GM21717 (cell line): Measurements from ENCODE around the gene LRPAP1.
"Not testable (repeated sequence)": the region's sequence is repeated elsewhere in the genome, so short reads cannot be mapped to it uniquely, and the experiment has no call there.

Source experiments
- ATAC-seq: cut with Tn5 transposase; IDR thresholded peaks from one replicate; pipeline ENCODE4 v1.9.1; 2021; ENCODE audit warnings: mild to moderate bottlenecking, moderate library complexity; ENCODE audit not compliant: unreplicated experiment

LRPAP1 gene

DNA sequence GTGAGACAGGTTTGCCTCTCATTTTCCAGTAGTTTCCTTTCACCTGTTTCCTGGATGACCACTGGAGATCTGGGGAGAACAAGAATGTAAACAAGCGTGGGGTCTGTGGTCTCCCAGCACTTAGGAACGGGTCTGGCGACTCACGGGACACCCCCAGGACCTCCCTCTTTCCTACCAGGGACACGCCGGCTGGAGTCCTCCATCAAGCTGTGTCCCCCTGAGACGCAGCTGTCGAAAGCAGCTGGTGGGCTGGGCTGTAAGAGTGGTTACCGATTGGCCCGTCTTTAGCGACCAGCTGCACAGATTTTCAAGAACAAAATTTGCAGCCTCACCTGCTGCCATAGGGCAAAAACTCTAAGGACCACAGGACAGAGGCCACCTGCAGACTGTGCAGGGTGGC lies 11.9 kb downstream of the LRPAP1 start:
- no peak for ATAC-seq

DNA sequence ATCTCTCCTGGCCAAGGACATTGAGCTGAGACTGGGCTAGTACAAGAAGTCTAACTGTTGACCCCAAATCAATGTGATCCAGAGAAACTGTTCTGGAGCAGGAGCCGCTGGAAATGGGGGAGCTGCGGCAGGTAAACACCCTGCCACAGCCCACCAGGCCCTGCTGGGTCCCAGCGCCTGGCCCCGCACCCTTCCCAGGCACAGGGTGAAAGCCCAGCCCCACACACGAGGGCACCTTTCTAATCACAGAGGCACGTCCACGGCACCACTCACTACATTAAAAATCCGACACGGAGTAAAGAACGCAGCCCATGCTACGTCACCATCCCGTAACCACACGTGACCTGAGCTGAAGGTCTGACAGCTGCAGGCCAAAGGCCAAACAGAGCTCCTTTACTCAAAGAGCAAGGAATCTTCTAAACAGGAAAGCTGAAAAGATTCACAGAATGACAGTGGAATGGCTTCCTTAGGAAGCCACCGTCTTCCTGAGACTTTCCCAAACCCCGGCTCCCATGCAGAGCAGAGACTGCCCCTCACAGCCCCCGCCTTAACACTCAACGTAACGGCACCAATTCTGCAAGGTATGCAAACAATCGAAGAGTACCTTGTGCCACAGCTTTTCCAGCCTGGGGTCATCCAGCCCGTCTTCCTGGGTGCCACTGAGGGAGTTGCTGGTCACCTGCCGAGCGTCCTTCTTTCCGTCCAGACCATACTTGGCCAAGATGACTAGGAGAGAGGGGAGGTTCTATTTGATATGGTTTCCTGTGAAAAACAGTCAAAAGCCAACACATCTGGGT lies 12.6 kb downstream of the LRPAP1 start:
- ATAC-seq: no peak

DNA sequence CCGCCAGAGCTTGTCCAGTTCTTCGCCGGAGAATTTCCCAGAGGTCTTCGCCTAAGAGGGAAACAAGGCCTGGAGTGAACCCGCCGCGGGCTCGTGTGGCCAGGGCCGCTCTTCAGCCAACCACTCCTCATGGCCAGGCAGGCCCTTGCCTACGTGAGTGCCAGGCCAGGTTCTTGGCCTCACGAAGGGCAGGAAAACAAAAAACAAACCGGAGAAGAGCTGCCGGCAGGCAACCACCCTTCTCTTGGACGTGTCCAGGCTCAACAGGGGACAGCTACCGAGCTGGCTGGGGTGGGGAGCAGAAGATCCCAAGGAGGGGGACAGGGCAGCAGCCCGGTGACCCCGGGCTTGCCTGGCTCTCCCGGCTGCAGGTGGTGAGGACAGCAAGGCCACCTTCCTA lies 13.3 kb downstream of the LRPAP1 start:
- ATAC-seq: no peak

DNA sequence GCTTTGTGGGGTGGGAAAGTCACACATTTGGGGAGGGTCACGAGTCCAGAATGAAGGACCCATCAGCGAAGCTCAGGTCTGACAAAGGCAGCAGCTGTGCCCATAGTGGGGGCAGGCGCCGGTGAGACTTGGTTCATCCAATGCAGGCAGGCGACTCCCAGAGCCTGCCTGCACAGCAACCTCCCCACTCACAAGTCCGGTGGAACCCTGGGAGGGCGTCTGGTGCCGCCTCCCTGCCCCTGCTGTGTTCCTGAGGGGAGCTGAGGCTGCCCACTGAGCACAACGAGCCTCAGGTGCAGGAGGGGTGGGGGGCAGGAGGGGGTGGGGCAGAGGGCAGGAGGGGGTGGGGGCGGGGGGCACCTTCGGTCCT lies 13.7 kb downstream of the LRPAP1 start:
- no peak for ATAC-seq

DNA sequence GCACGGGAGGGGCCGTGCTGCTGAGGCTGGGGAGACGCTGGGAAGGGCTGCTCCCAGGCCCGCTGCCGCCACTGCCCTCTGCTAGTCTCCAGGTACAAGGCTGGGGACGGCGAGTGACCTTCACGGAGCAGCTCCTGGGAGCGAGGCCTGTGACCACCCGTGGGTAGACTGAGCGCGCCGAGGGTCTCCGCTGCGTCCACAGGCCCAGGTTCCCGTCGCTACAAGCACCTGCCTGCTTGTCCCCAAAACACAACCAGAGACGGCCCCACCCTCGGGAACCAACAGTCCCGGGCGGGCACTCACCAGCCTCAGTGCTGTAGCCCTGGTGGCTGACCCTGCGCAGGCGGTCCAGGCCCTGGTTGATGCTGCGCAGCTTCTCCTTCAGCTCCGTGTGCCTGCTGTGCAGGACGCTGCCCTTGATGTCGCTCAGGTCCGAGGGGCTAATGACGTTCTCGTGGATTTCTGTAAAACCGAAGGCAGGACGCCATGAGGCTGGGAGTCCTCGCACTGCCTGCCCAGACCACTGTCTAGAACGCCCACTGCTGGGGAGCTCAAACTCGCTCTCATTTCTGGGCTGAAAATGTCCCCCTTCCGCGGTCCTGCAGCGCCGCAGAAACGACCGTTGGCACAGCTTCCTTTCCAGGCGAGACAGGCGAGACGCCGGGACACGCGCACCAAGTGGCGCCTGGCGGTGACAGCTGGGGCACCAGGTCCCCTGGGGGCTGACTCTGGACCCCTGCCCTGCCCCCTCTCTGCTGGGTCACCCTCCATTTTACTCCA lies 14.3 kb downstream of the LRPAP1 start:
- ATAC-seq: no peak

DNA sequence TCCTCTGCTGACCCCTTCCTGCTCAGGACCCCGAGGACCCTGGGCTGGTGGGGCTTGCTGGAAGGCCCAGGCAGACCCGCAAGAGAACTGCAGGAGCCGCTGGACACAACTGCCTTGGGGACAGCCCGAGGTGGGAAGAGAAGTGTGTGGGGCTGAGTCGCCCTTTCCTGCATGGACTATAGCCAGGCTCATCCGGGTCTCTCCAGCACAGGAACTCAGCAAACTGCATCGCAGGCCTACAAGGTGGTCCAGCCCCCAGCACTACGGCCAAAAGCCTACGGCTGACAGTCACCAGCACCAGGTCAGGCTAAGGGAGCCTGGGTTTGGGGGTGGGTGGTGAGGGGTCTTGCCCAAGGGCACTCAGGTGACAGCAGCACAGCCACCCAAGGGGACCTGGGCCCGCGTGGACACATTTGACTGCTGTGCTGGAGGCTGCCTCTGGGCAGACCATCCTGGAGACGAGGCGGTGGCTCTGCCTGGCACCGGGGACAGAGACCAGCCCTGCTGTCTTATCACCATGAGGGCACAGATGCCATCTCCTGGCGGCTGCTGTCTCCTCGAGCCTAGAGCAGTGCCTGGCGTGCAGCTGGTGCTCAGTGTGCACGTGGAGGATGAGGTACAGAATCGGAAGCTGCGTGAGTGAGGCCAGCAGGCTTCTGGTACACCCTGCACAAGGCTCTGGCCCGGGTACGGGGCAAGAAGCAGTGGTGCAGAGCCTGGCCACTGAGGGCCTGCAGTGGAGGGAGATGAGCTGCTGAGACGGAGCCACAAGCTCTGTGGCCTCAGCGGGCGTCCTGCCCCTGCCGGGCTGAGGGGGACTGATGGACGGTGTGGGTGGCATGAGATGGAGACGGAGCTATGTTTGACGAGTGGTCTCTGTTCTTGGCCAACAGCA lies 15.1 kb downstream of the LRPAP1 start:
- no peak for ATAC-seq

DNA sequence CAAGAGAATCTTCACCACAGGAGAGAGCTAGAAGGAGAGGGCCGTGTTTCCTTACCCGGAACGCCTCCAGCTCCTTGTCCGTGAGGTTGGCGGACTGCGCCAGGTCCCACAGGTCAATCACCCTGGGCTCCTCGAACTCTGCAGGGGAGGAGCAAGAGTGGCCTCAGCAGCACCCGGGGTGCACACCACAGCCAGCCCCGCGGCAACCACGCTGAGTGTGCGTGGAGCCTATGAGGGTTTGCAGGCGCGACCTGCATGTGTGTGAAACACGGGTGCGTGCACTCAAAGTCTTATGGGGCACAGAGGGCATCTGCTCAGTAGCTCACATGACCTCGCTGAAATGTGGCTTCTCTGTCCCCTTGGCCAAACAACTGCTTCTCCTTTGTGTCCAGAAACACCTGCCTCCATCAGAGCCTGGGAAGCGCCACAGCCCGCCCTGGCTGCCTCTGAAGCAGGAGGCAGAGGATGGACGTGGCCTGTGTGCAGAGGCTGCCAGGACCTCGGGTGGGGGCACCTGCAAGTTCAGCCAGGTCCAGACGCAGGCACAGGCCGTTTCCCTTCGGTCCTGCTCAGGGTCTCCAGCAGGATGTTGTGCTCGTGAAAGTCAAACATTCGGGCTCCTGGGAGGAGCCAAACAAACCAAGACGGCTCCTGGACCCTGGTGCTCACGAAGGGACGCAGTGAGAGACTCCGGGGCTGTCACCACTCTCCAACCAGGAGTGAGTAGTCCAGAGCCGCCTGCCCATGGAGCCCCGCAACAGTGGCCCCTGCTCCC lies 16.0 kb downstream of the LRPAP1 start:
- ATAC-seq: no peak

DNA sequence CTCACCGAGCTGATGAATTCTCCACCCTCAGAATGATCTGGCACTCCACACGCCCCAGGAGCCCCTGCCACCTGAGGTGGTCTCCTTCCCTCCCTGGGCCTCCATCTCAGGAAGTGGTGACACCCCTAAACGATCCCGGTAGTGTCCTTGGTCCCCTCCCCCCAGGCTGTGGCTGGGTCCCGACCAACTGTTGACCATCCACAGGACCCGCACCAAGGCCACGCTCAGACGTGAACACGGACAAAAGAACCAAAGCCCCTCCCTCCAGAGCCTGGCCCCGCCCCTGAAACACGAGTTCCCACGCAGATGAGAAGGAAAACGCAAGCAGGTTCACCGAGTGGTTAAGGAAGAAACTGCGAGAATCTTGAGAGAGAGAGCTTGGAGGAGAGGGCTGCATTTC lies 16.6 kb downstream of the LRPAP1 start:
- no peak for ATAC-seq

DNA sequence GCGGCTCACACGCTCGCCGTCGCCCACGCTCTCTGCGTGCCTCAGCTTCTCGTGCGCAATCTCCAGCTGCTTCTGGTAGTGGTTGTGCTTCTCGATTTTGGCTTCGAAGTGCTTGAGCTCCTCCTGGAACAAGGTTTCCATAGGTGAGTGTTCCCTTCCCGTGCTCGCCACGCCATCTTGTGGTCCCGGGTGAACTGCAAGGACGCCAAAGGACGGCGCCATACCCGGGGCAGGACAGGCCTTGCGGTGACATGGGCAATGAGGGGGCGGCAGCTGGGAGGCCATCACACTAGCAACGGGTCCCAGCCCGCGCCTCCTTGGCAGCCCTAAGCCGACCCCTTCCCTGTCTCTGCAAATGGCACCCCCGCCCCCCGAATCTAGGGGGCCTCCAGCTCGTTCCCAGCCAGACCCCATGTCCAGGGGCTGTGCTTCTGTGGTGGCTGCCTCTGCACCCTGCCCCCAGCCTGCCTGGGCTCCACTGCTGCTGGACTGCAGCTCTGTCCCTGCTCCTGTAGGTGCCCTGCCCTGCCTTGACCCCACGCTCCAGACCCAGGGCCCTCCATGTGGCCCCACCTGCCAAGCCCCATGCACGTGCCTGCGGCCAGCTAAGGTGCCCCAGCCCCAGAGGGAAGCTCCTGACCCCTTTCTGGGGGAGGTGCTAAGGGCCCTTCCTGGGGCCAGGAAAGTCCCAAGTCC lies 17.3 kb downstream of the LRPAP1 start:
- ATAC-seq: no peak

DNA sequence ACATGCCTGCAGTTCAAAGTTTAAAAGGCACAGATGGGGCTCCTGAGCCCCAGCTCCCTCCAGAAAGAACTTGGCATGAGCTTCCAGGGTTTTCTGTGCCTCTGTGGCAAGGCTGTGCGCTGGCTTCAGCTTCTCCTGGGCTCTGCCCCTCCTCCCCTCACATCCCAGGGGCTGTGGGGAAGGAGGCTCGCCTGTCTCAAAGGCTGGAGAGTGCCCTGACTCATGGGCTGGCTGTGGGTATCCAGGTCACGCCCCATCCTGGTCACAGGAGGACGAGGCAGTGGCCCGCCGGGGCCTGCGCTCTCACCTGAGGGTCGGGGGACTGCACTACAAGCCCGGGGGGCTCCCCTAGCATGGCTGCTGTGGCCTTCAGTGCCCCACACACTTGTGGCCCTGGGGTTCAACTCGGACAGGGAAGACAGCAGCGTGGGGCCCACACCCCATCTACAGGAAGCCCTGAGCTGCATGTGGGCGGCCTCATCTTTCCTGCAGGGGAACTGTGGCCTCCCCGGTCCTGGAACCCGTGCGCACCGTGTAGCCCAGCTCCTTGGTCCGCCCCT lies 17.9 kb downstream of the LRPAP1 start:
- ATAC-seq: no peak

DNA sequence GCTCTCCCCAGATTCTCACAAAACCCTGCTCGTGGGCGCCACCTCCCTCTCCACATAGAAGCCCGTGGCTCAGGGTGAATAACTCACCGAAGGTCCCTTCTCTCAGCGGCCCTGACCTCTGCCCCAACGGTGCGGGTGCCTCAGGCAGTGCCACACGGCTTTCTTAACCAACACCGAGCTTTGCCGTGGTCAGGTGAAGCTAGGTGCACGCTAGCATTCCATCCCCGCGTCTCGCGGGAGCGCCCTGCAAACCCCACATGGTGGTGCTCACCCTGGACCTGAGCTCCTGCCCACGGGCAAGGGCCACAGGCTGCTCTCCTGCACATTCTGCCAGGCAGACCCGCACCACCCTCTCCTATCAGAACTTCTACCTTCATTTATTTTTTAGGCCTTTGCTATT lies 18.4 kb downstream of the LRPAP1 start:
- ATAC-seq: no peak

DNA sequence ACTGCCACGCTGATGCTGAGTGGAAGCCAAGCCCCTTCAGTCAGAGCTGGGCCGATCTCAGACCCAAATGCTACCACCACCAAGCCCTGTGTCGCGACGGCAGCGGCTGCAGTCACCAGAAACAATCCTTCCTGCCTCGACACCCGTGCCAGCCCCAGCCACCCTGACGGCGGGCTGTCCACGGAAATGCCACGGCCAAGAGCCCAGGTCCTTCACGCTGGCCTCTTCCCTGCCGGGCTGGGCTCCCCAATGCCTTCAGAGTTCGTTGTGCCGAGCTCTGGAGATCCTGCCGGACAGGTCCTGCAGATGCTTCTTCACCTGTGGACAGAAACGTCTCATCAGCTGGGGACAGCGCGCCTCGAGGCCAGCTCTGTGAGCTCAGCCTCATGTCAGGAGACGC lies 19.5 kb downstream of the LRPAP1 start:
- ATAC-seq: no peak

DNA sequence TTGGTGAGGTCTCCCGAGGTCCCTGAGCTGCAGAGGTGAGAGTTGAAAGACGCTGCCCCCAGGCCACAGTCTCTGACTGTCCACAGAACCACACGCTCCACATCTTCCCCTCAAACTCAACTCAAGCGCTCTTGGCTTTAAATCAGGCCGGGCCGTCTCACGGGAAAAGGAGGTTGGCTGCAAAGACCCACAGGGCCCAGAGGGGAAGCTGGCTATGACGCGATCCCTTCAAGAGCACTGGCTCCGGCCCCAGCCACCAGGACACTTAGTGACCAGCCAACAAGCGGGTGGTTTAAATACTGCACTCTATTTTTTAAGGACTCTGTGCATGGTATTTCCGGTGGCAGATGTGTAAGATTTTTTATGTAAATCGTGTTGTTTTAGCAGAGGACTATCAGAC lies 19.9 kb downstream of the LRPAP1 start:
- no peak for ATAC-seq

DNA sequence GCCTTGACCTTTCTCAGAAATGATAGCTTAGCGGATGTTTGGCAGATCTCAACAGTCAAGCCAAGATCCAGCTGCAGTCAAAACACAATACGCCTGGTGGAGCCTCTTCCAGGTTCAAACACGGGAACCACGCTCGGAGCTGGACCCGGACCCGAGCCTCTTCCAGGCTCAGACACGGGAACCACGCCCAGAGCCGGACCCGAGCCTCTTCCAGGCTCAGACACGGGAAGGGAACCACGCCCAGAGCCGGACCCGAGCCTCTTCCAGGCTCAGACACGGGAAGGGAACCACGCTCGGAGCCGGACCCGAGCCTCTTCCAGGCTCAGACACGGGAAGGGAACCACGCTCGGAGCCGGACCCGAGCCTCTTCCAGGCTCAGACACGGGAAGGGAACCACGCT lies 20.6 kb downstream of the LRPAP1 start:
- ATAC-seq: not testable (repeated sequence)

DNA sequence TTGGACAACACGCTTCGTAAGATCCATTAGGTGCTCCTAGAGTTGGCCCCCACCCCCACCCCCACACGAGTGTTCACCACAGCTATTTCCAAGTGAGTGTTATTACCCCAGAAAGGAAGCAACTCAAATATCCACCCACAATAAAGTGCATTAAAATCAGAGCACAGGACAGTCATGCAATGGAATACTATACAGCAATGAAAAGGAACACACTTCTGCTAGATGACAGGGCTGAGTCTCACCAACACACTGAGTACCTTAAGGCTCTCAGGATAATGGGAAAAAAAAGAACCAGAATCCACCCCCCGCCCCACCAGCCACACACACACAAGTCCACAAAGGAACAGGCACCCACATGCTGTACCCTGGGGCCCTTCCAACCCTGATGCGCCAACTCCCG lies 21.0 kb downstream of the LRPAP1 start:
- no peak for ATAC-seq

DNA sequence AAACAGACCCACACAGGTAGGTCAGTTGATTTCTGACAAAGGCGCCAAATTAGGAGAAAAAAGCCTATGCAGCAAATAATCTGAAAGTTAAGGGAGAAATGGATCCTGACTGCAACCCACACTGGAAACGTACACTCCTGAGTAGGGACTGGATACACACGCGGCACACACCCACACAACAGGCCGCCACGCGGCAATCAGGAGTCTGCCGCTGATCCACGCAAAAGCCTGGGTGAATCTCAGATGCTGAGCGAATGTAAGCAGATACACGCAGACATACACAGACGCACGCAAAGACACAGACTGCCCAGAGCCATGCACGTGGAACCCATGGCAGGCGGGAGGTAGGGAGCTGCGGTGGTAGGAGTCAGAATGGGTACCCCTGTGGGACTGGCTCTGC lies 21.7 kb downstream of the LRPAP1 start:
- ATAC-seq: no peak

DNA sequence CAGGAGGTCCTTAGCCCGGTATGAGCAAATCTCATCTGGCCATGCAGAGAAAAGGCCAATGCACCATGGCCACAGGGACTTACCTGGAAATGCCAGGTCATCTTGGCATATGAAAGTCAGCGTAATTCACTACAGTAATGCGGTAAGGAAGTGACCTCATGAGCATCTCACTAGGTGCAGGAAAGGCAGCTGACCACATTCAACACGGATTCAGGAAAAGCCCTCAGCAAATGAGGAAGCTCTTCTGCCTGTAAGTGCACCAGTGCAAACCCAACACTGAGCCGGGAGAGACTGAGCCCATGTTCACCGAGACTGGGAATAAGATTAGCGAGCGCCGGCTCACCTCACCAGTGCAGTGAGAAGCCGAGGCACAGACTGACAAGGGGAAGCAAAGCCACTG lies 23.7 kb downstream of the LRPAP1 start:
- no peak for ATAC-seq

DNA sequence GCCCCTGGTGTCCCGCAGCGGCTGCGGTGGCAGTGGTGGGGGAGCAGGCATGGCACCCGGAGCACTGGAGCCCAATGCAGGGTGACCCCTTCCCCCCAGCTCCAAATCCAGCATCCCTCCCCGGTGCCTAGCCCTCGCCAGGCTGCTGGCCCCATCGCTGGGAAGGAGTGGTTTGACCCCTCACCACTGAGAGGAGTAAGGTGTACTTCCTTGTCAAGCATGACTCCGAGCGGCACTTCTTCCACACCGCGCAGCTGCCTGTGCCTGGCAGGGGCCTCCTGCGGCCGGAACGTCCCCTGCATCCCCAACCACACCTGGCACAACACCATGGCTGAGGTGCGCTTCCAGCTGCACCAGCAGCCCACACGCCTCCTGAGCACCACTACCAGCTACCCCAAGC lies 27.0 kb downstream of the LRPAP1 start:
- ATAC-seq: no peak

DNA sequence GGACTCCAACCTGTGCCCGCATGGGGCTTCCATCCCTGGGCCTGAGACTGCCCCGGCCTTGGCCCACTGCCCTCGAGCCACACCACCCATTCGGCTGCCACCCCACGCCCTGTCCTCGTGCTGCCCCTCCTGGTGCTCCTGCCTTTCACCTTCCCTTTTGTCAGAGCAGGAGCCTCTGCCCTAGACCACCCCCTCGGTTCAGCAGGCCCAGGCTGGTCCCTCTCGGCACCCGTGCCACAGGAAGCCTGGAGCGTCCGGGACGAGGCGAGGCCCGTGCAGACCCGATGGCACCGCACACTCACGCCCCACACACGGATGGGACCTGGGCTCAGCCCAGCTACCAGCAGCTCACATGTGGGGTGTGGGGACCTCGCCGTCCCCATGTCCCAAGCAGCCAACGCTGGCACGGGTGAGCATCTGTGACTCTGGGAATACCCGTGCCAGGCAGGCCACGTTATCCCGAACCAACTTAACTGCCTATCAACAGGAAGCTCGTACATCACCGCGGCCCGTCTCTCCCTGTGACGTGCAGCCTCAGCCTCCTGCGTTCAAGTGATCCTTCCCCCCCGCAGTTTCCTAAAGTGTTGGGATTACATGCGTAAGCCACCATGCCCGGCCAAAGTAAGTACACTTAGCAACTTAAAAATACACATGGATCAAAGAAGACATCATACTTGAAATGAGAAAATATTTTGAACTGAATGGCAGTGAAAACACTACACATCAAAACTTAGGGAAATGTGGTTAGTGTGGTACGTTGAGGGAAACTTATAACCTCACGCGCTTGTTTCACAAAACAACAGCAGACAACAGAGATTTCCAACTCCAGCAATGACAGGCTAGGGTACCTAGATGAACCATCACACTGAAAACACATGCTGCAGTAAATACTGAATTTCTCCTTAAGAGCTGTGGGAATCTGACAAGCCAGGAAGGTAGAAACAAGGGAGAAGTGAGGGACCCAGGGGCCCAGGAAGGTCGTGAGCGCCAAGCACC lies 29.0 kb downstream of the LRPAP1 start:
- no peak for ATAC-seq
